Colonic mucosa (tissue), 4 donors: ENCODE measurements around the gene PDIA6. TPM values are rescaled to one million over a fixed set of nuclear protein-coding genes. Genes with fewer than 3 reads are reported as not detected.
"Not testable (repeated sequence)": the region's sequence is repeated elsewhere in the genome, so short reads cannot be mapped to it uniquely, and the experiment has no call there.

ENCODE experiments used
- DNase-seq: peaks from one replicate; pipeline ENCODE4 v3.0.0-alpha.2; 2020
- H3K27ac ChIP-seq: fragments of 200-600 bp; one replicate; pipeline ENCODE4 v1.8.0; 2021
- H3K27me3 ChIP-seq: fragments of 200-600 bp; one replicate; pipeline ENCODE4 v1.8.0; 2021
- H3K36me3 ChIP-seq: fragments of 200-600 bp; one replicate; pipeline ENCODE4 v1.8.0; 2021
- H3K4me1 ChIP-seq: fragments of 200-600 bp; one replicate; pipeline ENCODE4 v1.8.0; 2021; ENCODE audit warnings: mild to moderate bottlenecking
- H3K4me3 ChIP-seq: fragments of 200-600 bp; one replicate; pipeline ENCODE4 v1.8.0; 2021
- H3K9ac ChIP-seq, 2 donors: one replicate each; pipeline ENCODE4 v1.7.0; 2013; ENCODE audit warnings: control low read depth in 2 of 2, low read depth in 2 of 2, low read length in 2 of 2
- H3K9me3 ChIP-seq: fragments of 200-600 bp; one replicate; pipeline ENCODE4 v1.8.0; 2021
- CTCF ChIP-seq: fragments of 200-600 bp; IDR thresholded peaks from one replicate; pipeline ENCODE4 v1.8.0; 2022; ENCODE audit warnings: antibody characterized with exemption, mild to moderate bottlenecking
- intact Hi-C: fragments of 100-400 bp; cut with DNase I; formaldehyde crosslinking; loops from one replicate; pipeline ENCODE4 v1.14.1; 2022
- total RNA-seq, 2 donors: library from RNA; stranded (reverse); fragmentation: NEBNext Ultra II Directional in 1 of 2; extraction: Animal tissue kit (Norgen Biotek cat#: 25700) in 1 of 2; gene quantifications; one replicate each; pipeline ENCODE4 v1.2.1, GENCODE V29; 2021
- donor health status: healthy.
- donor health status: DM: no; HTN: no; CAD: no.
- donor health status: DM: no; HTN: no; CAD: no.

Gene PDIA6
- total RNA-seq, 2 donors from 2014 or later: 180 to 347 TPM

GRCh38 chr2:10820562-10820961 is 8.0 kb upstream of the PDIA6 start:
- no peak for TF ChIP-seq CTCF

GRCh38 chr2:10819714-10820314 is 7.2 kb upstream of the PDIA6 start:
- H3K36me3 ChIP-seq: no peaks in the 10 kb centered on the region
- intact Hi-C loops: no loop called here
- H3K9ac ChIP-seq: no peak overlapping the region
- DNase-seq: no peak
- no peaks in the 10 kb centered on the region for H3K27me3 ChIP-seq
- no peaks in the 10 kb centered on the region for H3K9me3 ChIP-seq
- no peaks in the 10 kb centered on the region for H3K4me1 ChIP-seq
- H3K4me3 ChIP-seq: no peak overlapping the region
- H3K27ac ChIP-seq: no peak overlapping the region
- TF ChIP-seq CTCF: no peak

More at GRCh38 chr2:10820562-10820961, 8.0 kb upstream of the PDIA6 start:
- H3K36me3 ChIP-seq: no peaks in the 10 kb centered on the region
- no peak overlapping the region for H3K4me3 ChIP-seq
- H3K27me3 ChIP-seq: no peaks in the 10 kb centered on the region
- H3K27ac ChIP-seq: no peak overlapping the region
- intact Hi-C loops: no loop called here
- no peaks in the 10 kb centered on the region for H3K4me1 ChIP-seq
- H3K9ac ChIP-seq: no peak overlapping the region
- no peaks in the 10 kb centered on the region for H3K9me3 ChIP-seq
- DNase-seq: no peak

- intact Hi-C loops: no loop called here
- H3K9ac ChIP-seq: no peak overlapping the region
- H3K9me3 ChIP-seq: no peaks in the 10 kb centered on the region
- no peak for TF ChIP-seq CTCF
- H3K4me1 ChIP-seq: no peaks in the 10 kb centered on the region
- H3K27me3 ChIP-seq: no peaks in the 10 kb centered on the region
- H3K36me3 ChIP-seq: no peaks in the 10 kb centered on the region
- no peak overlapping the region for H3K4me3 ChIP-seq
- no peak overlapping the region for H3K27ac ChIP-seq
- DNase-seq: no peak
Measured at GRCh38 chr2:10818984-10819383, 6.4 kb upstream of the PDIA6 start.

- intact Hi-C loops, H3K4me1 ChIP-seq, H3K9ac ChIP-seq, H3K36me3 ChIP-seq, H3K4me3 ChIP-seq, H3K27me3 ChIP-seq, H3K9me3 ChIP-seq, DNase-seq, H3K27ac ChIP-seq: not testable (repeated sequence)
Measured at GRCh38 chr2:10818305-10818704, 5.7 kb upstream of the PDIA6 start.

- TF ChIP-seq CTCF: no peak
- Histone ChIP-seq H3K27me3 (no peaks in the 10 kb centered on the region), H3K27ac (no peak overlapping the region), H3K36me3 (no peaks in the 10 kb centered on the region), H3K9me3 (no peaks in the 10 kb centered on the region), H3K9ac (no peak overlapping the region), H3K4me1 (no peaks in the 10 kb centered on the region), H3K4me3 (no peak overlapping the region)
- no peak for DNase-seq
- intact Hi-C loops: no loop called here
Measured at GRCh38 chr2:10817413-10817812, 4.8 kb upstream of the PDIA6 start.

- no peak for TF ChIP-seq CTCF
- H3K9ac ChIP-seq: no peak overlapping the region
- no peaks in the 10 kb centered on the region for H3K9me3 ChIP-seq
- no peak for DNase-seq
- peaks cover 4% of the 10 kb centered on the region for H3K4me1 ChIP-seq
- H3K36me3 ChIP-seq: no peaks in the 10 kb centered on the region
- H3K27me3 ChIP-seq: no peaks in the 10 kb centered on the region
- intact Hi-C loops: no loop called here
- no peak overlapping the region for H3K4me3 ChIP-seq
- no peak overlapping the region for H3K27ac ChIP-seq
Measured at GRCh38 chr2:10814571-10815331, 2.2 kb upstream of the PDIA6 start.
